ENCODE data around the gene CERKL.
A peak's percentile ranks its signal among the peaks of the same experiment; 100 is the strongest.

CERKL gene

GRCh38 chr2:181628590-181629585 is 28.0 kb downstream of the CERKL start:
- no peak for DNase-seq (ENCODE audit: low spot score)

- DNase-seq (ENCODE audit: low spot score) = no peak
These were observed 29.4 kb downstream of the CERKL start for GRCh38 chr2:181627545-181627944.

GRCh38 chr2:181626671-181627070 is 30.2 kb downstream of the CERKL start:
- DNase-seq (ENCODE audit: low spot score) = no peak

- DNase-seq (ENCODE audit: low spot score) = no peak
These were observed 33.7 kb downstream of the CERKL start for GRCh38 chr2:181623159-181623558.

GRCh38 chr2:181621779-181622490 is 35.0 kb downstream of the CERKL start:
- no peak for DNase-seq (ENCODE audit: low spot score)

- no peak for DNase-seq (ENCODE audit: low spot score)
These were observed 37.4 kb downstream of the CERKL start for GRCh38 chr2:181619516-181619915.

GRCh38 chr2:181616715-181617114 is 40.2 kb downstream of the CERKL start:
- DNase-seq (ENCODE audit: low spot score) = no peak

- no peak for DNase-seq (ENCODE audit: low spot score)
These were observed 41.8 kb downstream of the CERKL start for GRCh38 chr2:181614874-181615638.

GRCh38 chr2:181613241-181613640 is 43.7 kb downstream of the CERKL start:
- DNase-seq (ENCODE audit: low spot score) = no peak

- no peak for DNase-seq (ENCODE audit: low spot score)
These were observed 49.0 kb downstream of the CERKL start for GRCh38 chr2:181607629-181608590.

- no peak for DNase-seq (ENCODE audit: low spot score)
These were observed 50.7 kb downstream of the CERKL start for GRCh38 chr2:181605889-181606837.

GRCh38 chr2:181602017-181602416 is 54.9 kb downstream of the CERKL start:
- DNase-seq (ENCODE audit: low spot score) = no peak

GRCh38 chr2:181596556-181596955 is 60.3 kb downstream of the CERKL start:
- DNase-seq (ENCODE audit: low spot score) = no peak

GRCh38 chr2:181594322-181594721 is 62.6 kb downstream of the CERKL start:
- no peak for DNase-seq (ENCODE audit: low spot score)

GRCh38 chr2:181589779-181590178 is 67.1 kb downstream of the CERKL start:
- DNase-seq (ENCODE audit: low spot score) = peak; percentile 74

- DNase-seq (ENCODE audit: low spot score) = no peak
These were observed 68.4 kb downstream of the CERKL start for GRCh38 chr2:181588546-181588945.

GRCh38 chr2:181586569-181587081 is 70.3 kb downstream of the CERKL start:
- peak; percentile 95 for DNase-seq (ENCODE audit: low spot score)

GRCh38 chr2:181585732-181586131 is 71.2 kb downstream of the CERKL start:
- peak; percentile 2 for DNase-seq (ENCODE audit: low spot score)

GRCh38 chr2:181581534-181581933 is 75.4 kb downstream of the CERKL start:
- DNase-seq (ENCODE audit: low spot score) = no peak

GRCh38 chr2:181578829-181579228 is 78.1 kb downstream of the CERKL start:
- DNase-seq (ENCODE audit: low spot score) = no peak

All from kidney tubule cell (primary cell).